ENCODE results near the gene SCFD2.
"Not testable (repeated sequence)": the region's sequence is repeated elsewhere in the genome, so short reads cannot be mapped to it uniquely, and the experiment has no call there.

Gene SCFD2

GRCh38 chr4:53040851-53041250 lies 325.0 kb downstream of the SCFD2 start:
- DNase-seq = no peak

- DNase-seq = no peak
Observed at GRCh38 chr4:53040459-53040815, 325.4 kb downstream of the SCFD2 start.

- no peak for DNase-seq
Observed at GRCh38 chr4:53039741-53040458, 326.0 kb downstream of the SCFD2 start.

- DNase-seq = no peak
Observed at GRCh38 chr4:53037892-53038291, 328.0 kb downstream of the SCFD2 start.

- DNase-seq = not testable (repeated sequence)
Observed at GRCh38 chr4:53032908-53033307, 333.0 kb downstream of the SCFD2 start.

- no peak for DNase-seq
Observed at GRCh38 chr4:53026233-53026632, 339.6 kb downstream of the SCFD2 start.

GRCh38 chr4:53023677-53024299 lies 342.1 kb downstream of the SCFD2 start:
- DNase-seq = no peak

GRCh38 chr4:53022513-53023100 lies 343.3 kb downstream of the SCFD2 start:
- no peak for DNase-seq

- no peak for DNase-seq
Observed at GRCh38 chr4:53021754-53022512, 343.9 kb downstream of the SCFD2 start.

GRCh38 chr4:53019485-53020382 lies 346.1 kb downstream of the SCFD2 start:
- no peak for DNase-seq

GRCh38 chr4:53018471-53018870 lies 347.4 kb downstream of the SCFD2 start:
- no peak for DNase-seq

GRCh38 chr4:53016099-53016820 lies 349.6 kb downstream of the SCFD2 start:
- DNase-seq = no peak

GRCh38 chr4:53015681-53016080 lies 350.2 kb downstream of the SCFD2 start:
- DNase-seq = no peak

- no peak for DNase-seq
Observed at GRCh38 chr4:53014881-53015280, 351.0 kb downstream of the SCFD2 start.

GRCh38 chr4:53013873-53014775 lies 351.7 kb downstream of the SCFD2 start:
- DNase-seq = no peak

- DNase-seq = no peak
Observed at GRCh38 chr4:53012738-53013137, 353.1 kb downstream of the SCFD2 start.

GRCh38 chr4:53011259-53011905 lies 354.5 kb downstream of the SCFD2 start:
- no peak for DNase-seq

GRCh38 chr4:53010318-53010717 lies 355.5 kb downstream of the SCFD2 start:
- no peak for DNase-seq

GRCh38 chr4:53009824-53010223 lies 356.0 kb downstream of the SCFD2 start:
- DNase-seq = no peak

GRCh38 chr4:53007024-53007423 lies 358.8 kb downstream of the SCFD2 start:
- no peak for DNase-seq
